IPS-NIHi11 (cell line): ENCODE data around the gene AUTS2.

Experiments used
- DNase-seq: peaks from one replicate; pipeline ENCODE4 v3.0.0; 2012; ENCODE audit warnings: mixed read lengths, low spot score

Gene AUTS2

DNA sequence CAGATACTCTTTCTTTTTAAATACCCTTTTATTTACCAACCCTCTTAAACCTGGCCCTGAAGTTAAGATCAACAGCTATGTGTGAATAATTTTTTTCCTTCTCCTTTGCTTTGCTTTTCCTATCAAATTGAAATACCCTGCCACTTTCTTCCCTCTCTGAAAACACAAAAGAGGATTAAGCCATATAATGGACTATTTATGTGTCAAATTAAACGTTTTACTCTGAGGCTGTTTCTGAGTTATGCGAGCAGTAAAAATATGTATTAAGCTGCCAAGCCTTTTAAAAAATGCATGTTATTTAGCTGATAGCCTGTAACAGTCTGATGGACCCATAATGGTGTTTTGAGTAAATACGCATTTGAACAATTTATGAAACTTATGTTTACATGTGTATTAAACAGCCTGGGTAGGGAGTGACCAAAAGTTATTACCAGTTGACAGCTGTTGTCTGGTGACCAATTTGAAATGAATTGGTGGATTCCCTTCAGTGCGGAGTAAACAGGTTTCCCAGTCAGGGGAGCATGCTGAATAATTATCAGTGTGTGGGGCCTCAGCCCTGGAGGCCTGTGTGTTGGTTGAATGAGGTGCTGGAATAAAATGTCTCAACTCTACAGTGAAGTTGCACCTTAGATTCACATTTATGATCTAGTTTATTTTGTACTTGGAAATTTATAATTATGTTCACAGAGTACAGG is 89.6 kb downstream of the AUTS2 start:
- no peak for DNase-seq

GRCh38 chr7:69690329-69690728 is 92.1 kb downstream of the AUTS2 start:
- no peak for DNase-seq

- no peak for DNase-seq
Measured at GRCh38 chr7:69691327-69691726, 93.1 kb downstream of the AUTS2 start.

- no peak for DNase-seq
Measured at GRCh38 chr7:69691734-69692133, 93.5 kb downstream of the AUTS2 start.

GRCh38 chr7:69692611-69693010 is 94.3 kb downstream of the AUTS2 start:
- no peak for DNase-seq

DNA sequence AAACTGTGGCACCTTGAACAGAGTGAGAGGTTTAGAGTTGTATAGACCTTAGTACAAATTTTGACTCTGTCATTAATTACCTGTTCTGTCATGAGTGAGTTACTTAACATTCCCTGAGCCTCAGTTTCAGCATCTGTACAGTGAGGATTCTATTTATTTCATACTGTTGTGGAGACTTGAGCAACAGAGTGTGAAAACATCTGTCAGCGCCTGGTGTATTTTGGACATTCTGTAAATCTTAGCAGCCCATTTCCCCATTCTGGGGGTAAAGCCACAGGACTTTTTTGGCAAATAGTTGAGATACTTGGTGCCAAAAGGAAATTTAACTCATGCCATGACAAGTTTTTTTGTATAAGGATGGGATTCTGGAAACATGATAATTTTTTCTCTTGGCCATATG is 94.8 kb downstream of the AUTS2 start:
- no peak for DNase-seq

DNA sequence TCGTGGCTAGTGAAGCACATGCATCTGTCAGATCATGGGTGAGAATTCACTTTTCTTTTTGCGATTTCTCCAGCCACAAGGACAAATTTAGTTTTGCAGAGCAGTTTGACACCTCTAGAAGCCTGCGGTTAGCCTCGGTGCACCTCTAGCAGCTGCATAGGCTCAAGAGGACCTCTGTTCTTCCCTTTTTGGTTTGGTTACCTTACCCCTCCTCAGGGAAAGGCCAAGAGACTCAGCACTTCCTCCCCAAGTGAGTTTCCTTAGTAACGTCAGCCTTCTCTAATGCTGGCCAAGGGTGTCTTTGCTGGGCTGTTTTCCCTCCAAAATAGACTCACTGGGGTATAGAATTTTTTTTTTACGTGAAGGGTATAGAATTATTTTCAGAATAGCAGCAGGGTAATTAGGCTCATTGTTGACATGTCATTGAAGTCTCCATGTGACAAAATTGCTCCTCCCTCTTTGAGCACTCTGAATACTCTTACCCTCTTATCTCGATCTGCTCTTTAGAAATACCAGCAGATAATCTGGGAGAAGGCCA is 97.8 kb downstream of the AUTS2 start:
- no peak for DNase-seq

DNA sequence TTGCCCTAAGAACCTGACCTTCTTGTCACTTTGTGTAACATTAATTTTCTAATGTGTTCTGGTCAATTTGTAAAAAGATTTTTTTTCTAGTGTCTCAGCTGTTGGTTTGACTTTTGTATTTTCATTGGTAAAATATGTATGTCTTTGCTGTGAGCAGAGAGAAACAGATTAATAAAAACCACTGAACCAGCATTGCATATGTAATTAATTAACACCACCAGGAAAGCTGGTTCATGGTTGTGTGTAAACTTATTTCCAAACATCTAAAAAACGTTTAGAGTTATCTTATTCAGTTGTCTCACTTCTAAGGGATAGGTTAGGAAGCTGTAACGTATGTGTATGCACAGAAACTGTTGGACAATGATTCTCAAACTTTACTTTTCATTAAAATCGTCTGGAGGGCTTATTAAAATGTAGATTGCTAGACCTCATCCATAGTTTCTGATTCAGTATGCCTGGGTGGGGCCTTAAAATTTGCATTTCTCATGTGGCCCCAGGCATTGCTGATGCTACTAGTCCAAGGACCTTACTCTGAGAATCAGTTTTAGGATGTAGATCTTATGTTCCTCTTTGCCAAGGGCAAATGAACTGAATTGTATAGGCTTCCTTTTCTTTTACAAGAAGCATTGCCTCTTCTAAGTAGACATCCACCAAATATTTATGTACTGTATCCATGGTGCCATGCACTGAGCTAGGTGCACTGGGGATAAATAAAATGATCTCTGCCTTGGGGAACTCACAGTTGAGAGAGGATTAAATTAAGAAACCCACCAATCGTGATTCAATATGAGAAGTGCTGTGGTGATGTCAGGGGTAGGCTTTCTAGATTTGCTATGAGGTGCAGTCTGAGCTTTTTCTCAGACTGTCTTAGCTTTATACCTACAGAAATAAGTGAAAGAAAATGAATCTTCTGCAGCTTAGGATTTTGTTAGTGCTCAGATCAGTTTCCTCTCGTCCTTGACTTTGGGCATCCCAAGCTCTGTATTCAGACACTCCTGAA is 98.7 kb downstream of the AUTS2 start:
- no peak for DNase-seq

DNA sequence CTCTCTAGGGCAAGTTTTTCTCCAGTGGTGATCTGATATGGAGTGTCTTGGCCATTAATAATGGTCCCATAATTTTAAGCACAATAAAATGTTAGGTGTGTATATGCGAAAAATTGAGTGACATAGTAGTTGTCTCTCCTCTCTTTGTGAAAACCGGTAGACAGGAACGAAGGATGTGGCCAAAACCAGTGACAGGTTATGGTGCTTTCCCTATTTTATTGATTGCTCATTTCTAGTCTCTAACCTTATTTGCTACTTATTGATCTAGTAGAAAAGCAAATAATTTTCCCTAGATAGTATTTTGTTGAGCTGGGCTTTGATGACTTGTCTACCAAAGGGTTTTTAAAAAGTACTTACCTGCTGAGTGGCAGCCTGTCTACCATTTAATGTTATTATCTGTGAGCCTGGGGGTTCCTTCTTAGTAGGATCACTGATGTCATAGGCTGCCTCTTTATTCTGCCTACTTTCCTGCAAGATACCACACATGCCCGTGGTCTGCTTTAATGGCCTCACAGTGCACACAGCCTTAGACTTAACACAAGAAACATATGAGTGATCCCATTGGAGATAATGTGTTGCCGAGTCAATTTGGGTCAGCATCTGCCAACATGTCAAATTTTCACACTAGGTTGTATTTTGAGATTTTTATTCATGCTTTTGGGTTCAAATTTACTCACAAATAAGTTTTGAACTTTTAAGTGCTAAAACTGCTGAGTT is 100.0 kb downstream of the AUTS2 start:
- no peak for DNase-seq

DNA sequence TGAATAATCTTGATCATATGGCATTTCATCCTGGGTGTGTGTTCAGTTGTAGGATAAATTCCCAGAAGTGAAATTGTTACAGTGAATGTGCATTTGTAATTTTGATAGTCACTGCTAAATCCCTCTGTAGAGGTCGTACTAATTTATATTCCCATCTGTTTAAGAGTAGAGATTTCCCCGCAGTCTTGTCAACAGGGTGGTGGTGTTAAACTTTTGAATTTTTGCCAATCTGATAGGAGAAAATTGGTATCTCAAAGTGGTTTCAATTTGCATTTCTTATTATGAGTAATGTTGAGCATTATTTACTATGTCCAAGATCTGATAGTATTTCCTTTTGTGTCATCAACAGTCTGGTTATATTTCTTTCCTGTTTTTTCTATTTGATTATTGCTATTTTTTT is 101.7 kb downstream of the AUTS2 start:
- DNase-seq: no peak

DNA sequence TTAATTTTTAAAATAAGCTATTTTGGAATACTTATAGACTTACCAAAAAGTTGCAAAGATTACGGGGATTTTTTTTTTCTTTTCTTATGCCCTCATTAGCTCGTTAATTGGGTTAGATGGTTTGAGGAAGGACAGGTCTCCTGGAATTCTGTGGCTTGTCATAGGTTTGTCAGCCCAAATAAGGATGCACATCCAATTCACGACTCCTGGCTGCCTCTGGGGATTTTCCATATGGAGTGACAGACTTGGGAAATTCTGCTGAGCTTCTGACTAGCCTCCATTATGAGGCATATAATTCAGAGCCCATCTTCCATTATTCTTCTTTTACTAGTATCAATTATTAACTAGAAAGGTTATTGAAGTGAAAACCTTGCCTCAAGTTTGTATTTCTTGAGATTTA is 102.1 kb downstream of the AUTS2 start:
- no peak for DNase-seq

- DNase-seq: no peak
Measured at GRCh38 chr7:69701288-69701687, 103.0 kb downstream of the AUTS2 start.

DNA sequence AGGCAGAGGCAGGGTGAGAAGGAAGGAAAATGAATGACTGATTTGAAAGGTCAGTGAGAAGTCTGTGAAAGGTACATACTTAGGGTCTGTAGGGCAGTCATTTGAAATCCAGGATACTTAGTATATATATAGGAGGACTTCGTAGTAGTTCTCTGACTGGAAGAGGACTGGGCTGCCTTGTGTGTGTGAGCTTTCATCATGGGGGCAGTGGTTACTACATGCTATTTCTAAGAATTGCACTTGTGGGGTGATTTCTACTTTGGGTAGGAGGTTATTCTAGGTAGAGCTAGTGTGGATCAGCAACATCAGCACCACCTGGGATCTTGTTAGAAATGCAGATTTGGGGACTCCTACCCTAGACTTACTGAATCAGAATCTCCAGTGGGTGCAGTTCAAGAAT is 104.1 kb downstream of the AUTS2 start:
- no peak for DNase-seq

DNA sequence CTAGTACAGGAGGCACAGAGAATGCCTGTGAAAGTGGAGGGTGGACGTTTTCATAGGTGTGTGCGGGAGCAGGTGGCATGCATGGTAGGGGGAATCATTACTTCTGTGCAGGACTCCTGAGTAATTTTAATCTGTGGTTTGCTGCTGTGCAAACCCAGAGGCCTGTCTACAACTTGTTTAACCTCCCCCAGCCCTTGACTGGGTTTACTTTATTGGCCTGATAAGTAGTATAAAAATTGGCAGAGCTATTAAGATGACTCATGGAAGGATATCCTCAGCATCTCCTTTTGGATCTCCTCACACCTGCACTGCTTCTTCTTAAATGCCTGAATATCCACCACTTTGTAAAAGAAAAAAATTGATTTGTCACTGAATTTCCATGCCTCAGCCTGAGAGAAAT is 104.8 kb downstream of the AUTS2 start:
- no peak for DNase-seq

GRCh38 chr7:69706070-69706469 is 107.8 kb downstream of the AUTS2 start:
- no peak for DNase-seq

DNA sequence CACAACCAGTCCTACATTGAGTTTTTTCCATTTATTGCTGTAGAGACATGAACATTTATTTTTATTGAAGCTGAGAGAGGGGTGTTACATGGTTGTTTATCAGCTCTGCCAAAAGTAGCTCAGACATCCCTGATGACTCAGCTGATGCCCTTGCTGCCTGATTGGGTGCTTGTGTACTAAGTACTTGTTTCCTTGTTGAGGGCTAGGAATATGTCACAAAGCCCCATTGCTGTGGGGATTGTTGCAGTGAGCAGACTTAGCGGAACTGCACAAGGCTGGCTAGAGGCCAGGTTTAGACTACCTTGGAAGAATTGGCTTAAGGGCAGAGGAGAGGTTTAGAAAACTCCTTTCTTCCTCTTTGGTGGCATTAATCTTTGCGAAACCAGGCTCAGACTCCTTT is 110.6 kb downstream of the AUTS2 start:
- no peak for DNase-seq

DNA sequence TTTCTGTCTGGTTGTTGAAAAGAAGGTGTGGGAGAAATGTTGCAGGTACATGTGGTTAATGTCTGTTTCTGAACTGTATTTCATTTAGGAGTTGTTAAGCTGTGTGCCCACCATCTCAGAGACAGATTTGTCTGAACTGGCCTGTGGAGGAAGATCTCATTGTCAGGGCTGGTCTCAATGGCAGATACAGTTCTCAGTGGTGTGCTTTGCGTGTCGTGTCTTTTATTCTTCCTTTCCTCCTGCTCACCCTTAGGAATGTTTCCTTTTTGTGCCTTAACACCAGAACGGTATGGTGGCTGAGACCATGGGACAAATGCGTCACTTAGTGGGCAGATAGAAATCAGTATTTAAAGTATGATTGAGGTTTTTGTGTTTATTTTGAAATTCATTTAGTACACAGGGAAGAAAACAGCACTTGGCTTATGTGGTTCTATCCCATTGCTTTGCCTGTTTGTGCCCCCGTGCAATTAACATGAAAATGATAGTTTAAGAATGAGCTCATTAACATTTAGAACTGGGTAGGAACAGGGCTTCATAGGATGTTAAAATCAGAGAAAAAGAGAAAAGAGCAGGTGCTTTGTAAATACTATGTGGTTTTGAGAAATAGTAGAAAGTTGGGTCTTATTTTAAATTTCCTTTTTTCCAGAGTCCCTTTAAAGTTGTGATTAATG is 112.6 kb downstream of the AUTS2 start:
- no peak for DNase-seq

DNA sequence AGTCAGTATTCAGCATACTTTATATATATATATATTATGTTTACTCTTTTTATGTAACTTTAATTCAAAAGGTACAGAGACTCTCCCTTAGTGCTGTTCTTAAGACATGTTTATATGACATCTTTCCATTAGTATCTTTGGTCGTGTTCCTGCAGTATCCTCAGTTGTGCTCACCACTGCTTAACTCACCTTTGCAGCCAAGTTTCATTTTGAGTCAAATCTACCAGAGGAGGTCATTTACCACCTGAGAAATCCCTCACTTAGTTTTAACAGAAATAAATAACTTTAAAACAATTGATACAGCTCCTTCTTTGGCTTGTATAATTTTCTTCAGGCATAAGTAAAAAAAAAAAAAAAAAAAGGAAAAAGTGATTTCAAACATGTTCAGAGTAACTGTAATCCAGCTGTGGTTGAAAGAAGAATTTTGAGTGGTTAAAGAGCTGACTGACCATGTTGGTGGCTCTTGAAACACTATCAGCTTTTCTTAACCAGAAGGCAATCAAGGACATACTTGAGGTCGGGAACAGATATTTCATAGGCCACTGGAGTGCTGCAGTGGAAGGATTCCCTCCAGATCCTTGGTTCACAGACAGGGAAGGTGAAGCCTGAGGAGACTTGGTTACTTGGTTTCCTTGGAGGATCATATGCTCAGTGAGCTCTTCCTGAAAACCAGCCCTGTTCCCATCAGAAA is 116.8 kb downstream of the AUTS2 start:
- no peak for DNase-seq

GRCh38 chr7:69717221-69717620 is 118.9 kb downstream of the AUTS2 start:
- no peak for DNase-seq

- no peak for DNase-seq
Measured at GRCh38 chr7:69719717-69720116, 121.4 kb downstream of the AUTS2 start.

DNA sequence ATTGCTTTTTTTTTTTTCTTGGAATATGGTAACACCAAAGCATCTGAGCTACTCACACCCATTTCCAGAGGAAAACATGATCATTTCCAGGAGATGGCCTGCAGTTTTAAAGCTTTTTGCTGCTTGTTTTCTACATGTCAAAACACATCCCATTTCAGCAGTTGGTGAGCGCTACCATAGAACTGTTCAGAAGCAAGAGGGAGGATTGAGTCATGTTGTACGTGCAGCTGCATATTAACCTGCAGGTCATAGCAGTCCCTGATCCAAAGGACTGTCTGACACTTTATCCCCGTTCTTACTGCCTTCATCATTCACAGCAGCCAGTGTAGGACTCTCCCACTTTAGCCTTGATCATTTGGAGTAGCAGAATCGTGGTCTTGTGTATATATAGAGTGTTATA is 124.6 kb downstream of the AUTS2 start:
- DNase-seq: no peak
